Measurements from ENCODE around the gene TUBGCP6. TPM values are rescaled to one million over a fixed set of nuclear protein-coding genes. Genes with fewer than 3 reads are reported as not detected.

TUBGCP6 gene
- polyA plus RNA-seq, 3 donors: 3.7 to 72.8 (median 4.3) TPM

- H3K4me3 ChIP-seq (replicated peaks in 1 of 3; ENCODE audit: low read depth in 2 of 3, low read length in 3 of 3): no peak overlapping the region
- no peaks in the 10 kb centered on the region for H3K79me2 ChIP-seq (ENCODE audit: insufficient read depth, low read length)
- no peak overlapping the region for H3K9ac ChIP-seq (ENCODE audit: insufficient read depth, low read length, poor library complexity, severe bottlenecking)
- DNase-seq: no peak
- H3K27ac ChIP-seq (ENCODE audit: low read depth in 1 of 2, low read length in 2 of 2): no peak overlapping the region
- Mint-ChIP-seq H3K27ac (no peak overlapping the region), H3K4me3 (peak overlapping the region in 1 of 2 donors; percentile 85), H3K4me1 (peaks cover 10% of the 10 kb centered on the region), H3K36me3 (no peaks in the 10 kb centered on the region), H3K9me3 (peaks cover 0 to 11% (median 6%) of the 10 kb centered on the region in 7 donors), H3K27me3 (ENCODE audit: low read depth in 3 of 3) (peaks cover 41 to 64% (median 51%) of the 10 kb centered on the region in 3 donors)
- no peak overlapping the region for H2AFZ ChIP-seq (ENCODE audit: insufficient read depth, low read depth, low read length, poor library complexity, severe bottlenecking)
- no peaks in the 10 kb centered on the region for H4K20me1 ChIP-seq (ENCODE audit: insufficient read depth, low read length)
- intact Hi-C loops (cut with micrococcal nuclease): no loop called here
- TF ChIP-seq CTCF (IDR thresholded peaks at IDR 0.05): no peak
- peaks cover 7% of the 10 kb centered on the region in 2 donors for H3K9me3 ChIP-seq (replicated peaks in 1 of 2; ENCODE audit: control insufficient read depth in 1 of 2, insufficient read depth in 1 of 2, low read length in 2 of 2)
- H3K36me3 ChIP-seq (replicated peaks in 1 of 2; ENCODE audit: control insufficient read depth in 1 of 2, insufficient read depth in 2 of 2, low read length in 2 of 2): no peaks in the 10 kb centered on the region
- WGBS (ENCODE audit: insufficient coverage): 15% methylated on average over 7 of the region's 7 CpGs
- peaks cover 10 to 40% of the 10 kb centered on the region in 2 donors for H3K27me3 ChIP-seq (ENCODE audit: control insufficient read depth in 2 of 2, insufficient read depth in 2 of 2, low read length in 2 of 2)
- H3K4me1 ChIP-seq (ENCODE audit: control insufficient read depth in 1 of 2, insufficient read depth in 2 of 2, low read length in 2 of 2): peaks cover 9 to 23% of the 10 kb centered on the region in 2 donors
- peak overlapping the region; percentile 51 for H3K4me2 ChIP-seq (replicated peaks; ENCODE audit: extremely low read depth, low read length, poor library complexity, severe bottlenecking)
Measured at GRCh38 chr22:50262460-50262911, 17.7 kb upstream of the TUBGCP6 start.

DNA sequence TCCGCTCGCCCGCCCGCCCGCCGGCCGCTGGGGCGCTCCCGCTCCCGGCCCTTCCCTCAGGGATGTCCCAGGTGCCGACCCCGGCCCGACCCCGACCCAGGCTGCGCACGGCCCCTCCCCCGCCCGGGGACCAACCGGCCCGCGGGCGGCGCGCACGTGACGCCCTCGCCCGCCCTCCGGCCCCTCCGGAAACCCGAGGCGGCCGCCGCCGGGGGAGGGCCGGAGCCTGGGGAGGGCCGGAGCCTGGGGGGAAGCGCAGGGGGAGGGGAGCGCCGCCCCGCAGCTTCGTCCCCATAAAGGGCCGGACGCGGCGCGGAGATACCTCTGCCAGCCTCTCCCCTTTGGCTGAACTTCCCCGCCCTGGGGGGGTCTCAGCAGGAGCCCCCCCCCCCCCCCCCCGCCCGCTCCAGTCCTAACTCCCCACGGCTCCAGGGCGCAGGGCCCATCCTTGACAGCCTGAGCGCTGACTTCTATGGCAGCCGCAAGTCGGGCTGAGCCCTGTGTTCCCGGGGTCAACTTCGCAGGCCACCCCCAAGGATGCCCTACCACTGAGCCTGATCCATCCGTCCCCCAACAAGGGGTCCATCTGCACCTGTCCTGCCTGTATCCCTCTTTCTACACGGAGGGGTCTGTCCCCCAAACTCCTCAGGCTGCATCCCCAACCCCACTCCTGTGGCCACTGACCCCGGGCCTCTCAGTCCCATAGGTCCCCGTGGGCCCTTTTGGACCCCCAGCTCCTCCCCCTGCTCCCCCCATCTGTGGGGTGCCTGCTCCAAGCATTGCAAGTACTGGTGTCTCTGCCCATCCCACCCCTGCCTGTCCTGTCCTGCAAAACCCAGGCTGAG is 17.0 kb upstream of the TUBGCP6 start, which contains the start of gene MAPK12:
Gene MAPK12 (minus strand): TSS at position 69 of the 845 bp plus-strand sequence. CDS start 174 bp downstream, outside the sequence.
- no peak for DNase-seq
- H3K4me3 ChIP-seq (replicated peaks in 1 of 3; ENCODE audit: low read depth in 2 of 3, low read length in 3 of 3): peak within 1 kb of the TSS in 1 of 3 experiments; percentile 30
- intact Hi-C loops (cut with micrococcal nuclease): no loop called here
- H3K27me3 ChIP-seq (ENCODE audit: control insufficient read depth in 2 of 2, insufficient read depth in 2 of 2, low read length in 2 of 2): peaks cover 10 to 40% of the 10 kb centered on the region in 2 donors
- 3% methylated on average over 53 of the region's 61 CpGs for WGBS (ENCODE audit: insufficient coverage)
- H4K20me1 ChIP-seq (ENCODE audit: insufficient read depth, low read length): no peaks in the 10 kb centered on the region
- peak within 1 kb of the TSS; percentile 51 for H3K4me2 ChIP-seq (replicated peaks; ENCODE audit: extremely low read depth, low read length, poor library complexity, severe bottlenecking)
- Mint-ChIP-seq H3K4me1 (peaks cover 10% of the 10 kb centered on the region), H3K9me3 (peaks cover 0 to 6% (median 4%) of the 10 kb centered on the region in 7 donors), H3K4me3 (peak within 1 kb of the TSS; percentile 57 to 85), H3K36me3 (no peaks in the 10 kb centered on the region), H3K27me3 (ENCODE audit: low read depth in 3 of 3) (peaks cover 41 to 61% (median 49%) of the 10 kb centered on the region in 3 donors), H3K27ac (no peak within 1 kb of the TSS)
- TF ChIP-seq CTCF (IDR thresholded peaks at IDR 0.05): no peak
- peaks cover under 1 to 7% of the 10 kb centered on the region in 2 donors for H3K9me3 ChIP-seq (replicated peaks in 1 of 2; ENCODE audit: control insufficient read depth in 1 of 2, insufficient read depth in 1 of 2, low read length in 2 of 2)
- H3K4me1 ChIP-seq (ENCODE audit: control insufficient read depth in 1 of 2, insufficient read depth in 2 of 2, low read length in 2 of 2): peaks cover 9 to 23% of the 10 kb centered on the region in 2 donors
- no peak within 1 kb of the TSS for H3K9ac ChIP-seq (ENCODE audit: insufficient read depth, low read length, poor library complexity, severe bottlenecking)
- no peaks in the 10 kb centered on the region for H3K36me3 ChIP-seq (replicated peaks in 1 of 2; ENCODE audit: control insufficient read depth in 1 of 2, insufficient read depth in 2 of 2, low read length in 2 of 2)
- no peak within 1 kb of the TSS for H2AFZ ChIP-seq (ENCODE audit: insufficient read depth, low read depth, low read length, poor library complexity, severe bottlenecking)
- H3K27ac ChIP-seq (ENCODE audit: low read depth in 1 of 2, low read length in 2 of 2): no peak within 1 kb of the TSS
- H3K79me2 ChIP-seq (ENCODE audit: insufficient read depth, low read length): no peaks in the 10 kb centered on the region

Measured in CD14-positive monocyte (primary cell).